ENCODE data around the gene FHIT.

DNA sequence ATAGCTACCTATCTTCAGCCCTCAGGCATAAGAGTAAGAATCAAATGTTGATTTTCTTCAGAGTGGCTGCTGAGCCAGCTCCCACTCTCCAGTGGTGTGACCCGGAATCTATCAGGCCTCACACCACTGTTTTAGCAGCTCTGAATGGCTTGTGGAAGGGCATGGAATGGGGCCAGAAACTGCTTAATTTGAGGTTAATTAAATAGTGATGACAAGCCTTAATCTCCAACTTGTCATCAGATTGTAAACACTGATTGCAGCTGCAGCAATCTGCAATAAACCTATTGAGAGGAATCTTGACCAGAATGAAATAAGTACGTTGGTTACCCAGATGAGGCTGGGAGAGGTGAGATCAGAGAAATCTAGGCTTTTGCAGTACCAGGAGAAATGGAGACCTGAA, 317.4 kb downstream of the FHIT start:
- TF ChIP-seq POLR2A (IDR thresholded peaks at IDR 0.05): no peak
- TF ChIP-seq, protein P1, sequence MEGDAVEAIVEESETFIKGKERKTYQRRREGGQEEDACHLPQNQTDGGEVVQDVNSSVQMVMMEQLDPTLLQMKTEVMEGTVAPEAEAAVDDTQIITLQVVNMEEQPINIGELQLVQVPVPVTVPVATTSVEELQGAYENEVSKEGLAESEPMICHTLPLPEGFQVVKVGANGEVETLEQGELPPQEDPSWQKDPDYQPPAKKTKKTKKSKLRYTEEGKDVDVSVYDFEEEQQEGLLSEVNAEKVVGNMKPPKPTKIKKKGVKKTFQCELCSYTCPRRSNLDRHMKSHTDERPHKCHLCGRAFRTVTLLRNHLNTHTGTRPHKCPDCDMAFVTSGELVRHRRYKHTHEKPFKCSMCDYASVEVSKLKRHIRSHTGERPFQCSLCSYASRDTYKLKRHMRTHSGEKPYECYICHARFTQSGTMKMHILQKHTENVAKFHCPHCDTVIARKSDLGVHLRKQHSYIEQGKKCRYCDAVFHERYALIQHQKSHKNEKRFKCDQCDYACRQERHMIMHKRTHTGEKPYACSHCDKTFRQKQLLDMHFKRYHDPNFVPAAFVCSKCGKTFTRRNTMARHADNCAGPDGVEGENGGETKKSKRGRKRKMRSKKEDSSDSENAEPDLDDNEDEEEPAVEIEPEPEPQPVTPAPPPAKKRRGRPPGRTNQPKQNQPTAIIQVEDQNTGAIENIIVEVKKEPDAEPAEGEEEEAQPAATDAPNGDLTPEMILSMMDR (IDR thresholded peaks at IDR 0.05): no peak
